Stimulated activated CD4-positive, alpha-beta T cell treated with anti-CD3 and anti-CD28 coated beads, Interleukin-2, amount 100 ng/mL, for 24 hours (primary cell): ENCODE measurements around the gene CAMKMT.
"Not testable (repeated sequence)": the region's sequence is repeated elsewhere in the genome, so short reads cannot be mapped to it uniquely, and the experiment has no call there.

ENCODE experiments used
- DNase-seq, 2 donors: peaks; one replicate each; pipeline ENCODE4 v3.0.0-alpha.2; 2020

CAMKMT gene

DNA sequence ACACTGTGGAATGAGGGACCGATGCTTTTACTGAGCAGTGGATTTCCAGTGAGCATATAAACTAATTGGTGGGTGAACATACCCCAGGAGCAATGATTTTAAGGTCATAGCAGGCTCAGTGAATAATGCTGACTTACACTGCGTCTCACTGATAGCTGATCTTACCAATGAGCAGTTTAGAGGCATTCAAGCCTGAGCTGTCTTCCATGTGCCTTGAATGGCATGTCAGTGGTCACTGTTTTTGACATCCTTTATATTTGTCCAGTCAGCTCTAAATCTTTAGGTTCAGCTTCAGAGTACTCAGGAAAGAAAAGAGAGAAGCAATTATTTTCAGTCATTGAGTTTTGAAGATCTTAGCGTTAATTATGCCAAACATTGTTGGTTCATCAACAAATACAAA lies 88.3 kb downstream of the CAMKMT start:
- no peak for DNase-seq

DNA sequence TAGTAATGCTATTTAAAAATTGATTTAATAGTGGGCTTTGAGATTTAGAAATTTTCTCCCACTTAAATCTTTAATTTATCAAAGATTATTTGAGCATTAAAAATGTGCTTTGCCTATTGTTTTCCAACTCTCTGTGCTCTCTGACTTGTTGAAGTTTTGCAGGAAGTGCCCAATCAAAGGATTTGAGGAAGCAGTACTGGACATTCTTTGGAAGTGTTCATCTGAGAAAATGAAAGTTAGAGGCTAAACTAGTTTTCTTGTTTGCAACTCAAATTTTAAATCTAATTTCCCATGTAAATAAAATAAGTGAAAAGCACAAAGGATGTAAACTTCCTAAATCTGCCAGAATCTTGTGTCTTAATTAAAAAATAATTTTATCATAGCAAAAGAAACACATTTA lies 89.1 kb downstream of the CAMKMT start:
- DNase-seq = no peak

DNA sequence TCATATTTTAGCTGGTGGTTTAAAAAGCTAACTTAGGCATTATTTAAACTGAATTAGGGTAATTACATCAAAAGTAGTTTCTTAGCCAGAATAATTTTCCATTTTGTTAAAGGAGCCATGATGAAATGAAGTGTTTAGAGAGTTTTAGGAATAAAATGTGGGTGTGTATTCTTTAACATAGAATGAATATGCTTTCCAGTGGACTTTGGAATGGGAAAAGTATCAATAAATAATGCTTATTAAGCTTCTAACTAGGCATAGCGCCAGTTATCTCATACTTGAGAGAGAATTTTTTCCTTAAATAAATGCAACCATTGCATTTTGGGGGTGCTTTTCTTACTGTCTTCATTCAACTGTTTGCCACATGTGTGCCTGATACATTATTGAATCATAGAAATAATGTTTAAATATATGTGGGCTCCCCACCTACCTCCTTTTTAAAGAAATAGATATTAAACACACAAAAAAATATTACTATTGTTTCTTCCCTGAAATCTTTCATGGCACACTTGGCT lies 90.4 kb downstream of the CAMKMT start:
- DNase-seq = no peak

DNA sequence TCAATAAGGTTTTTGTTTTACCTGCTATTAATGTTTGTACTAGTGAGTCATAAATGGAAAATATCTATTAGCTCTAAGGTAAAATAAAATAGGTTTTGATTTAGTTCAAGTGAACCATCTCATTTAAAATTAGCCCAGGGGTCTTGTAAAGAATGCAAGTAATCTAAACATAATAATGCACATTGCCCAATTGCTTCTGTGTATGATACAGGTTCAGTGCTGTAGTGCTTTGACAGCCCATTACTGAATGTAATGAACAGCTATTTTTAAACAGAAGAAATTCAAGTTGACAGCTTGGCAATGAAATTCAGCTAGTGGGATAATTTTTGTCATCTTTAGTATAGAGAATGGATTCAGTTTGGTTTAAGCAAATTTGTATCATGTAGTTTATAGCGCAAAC lies 91.5 kb downstream of the CAMKMT start:
- DNase-seq = no peak

DNA sequence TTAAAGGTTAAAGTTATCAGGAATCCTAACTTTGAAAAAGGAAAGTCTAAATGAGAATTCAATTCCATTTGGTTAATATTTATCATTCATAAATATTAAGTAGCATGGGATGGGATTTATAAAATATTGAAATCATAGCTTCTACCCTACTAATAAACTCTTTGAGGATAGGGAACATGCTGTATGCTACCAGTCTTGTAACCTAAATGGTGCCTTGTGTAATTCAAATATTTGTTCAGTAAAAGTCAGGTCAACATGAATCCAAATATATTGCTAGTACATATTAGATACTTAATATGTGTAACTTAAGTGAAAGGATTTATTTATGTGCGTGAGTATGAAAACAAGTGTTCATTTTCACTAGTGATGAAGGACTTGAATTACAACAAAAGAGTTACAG lies 94.1 kb downstream of the CAMKMT start:
- DNase-seq = no peak

DNA sequence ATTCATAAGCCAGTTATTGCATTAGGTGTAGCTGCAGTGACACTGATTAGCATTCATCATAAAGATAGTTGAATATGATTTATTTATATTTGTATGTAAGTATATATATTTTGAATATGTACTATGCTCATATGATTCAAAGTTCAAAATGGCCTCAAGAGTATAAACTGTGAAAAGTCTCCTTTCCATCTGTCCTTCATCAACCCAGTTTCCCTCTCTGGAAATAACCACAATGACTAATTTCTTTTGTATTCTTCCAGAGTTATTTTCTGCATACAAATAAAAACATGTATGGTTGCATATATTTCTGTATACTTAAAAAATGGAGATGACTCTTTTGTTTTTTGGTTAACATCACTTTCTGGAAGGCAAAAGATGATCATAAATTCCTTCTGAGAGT lies 95.2 kb downstream of the CAMKMT start:
- DNase-seq = no peak

DNA sequence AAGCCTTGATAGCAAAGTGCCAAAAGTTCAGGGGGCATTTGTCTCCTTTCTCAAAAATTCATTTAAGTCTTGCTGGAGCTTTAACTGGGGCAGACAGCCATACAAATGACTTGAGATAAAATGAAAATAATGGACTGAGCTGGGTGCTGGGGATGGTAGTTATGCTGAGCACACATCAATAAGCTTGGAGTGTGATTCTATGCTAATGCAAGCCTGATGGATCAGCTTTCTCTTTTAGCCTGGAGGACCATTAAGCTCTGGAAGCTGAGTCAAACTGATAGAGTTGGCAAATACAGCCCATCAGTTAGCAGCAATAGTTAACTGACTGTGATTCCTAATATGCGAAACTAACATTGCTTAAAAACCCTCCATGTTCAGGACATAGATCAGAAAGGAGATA lies 98.0 kb downstream of the CAMKMT start:
- no peak for DNase-seq

DNA sequence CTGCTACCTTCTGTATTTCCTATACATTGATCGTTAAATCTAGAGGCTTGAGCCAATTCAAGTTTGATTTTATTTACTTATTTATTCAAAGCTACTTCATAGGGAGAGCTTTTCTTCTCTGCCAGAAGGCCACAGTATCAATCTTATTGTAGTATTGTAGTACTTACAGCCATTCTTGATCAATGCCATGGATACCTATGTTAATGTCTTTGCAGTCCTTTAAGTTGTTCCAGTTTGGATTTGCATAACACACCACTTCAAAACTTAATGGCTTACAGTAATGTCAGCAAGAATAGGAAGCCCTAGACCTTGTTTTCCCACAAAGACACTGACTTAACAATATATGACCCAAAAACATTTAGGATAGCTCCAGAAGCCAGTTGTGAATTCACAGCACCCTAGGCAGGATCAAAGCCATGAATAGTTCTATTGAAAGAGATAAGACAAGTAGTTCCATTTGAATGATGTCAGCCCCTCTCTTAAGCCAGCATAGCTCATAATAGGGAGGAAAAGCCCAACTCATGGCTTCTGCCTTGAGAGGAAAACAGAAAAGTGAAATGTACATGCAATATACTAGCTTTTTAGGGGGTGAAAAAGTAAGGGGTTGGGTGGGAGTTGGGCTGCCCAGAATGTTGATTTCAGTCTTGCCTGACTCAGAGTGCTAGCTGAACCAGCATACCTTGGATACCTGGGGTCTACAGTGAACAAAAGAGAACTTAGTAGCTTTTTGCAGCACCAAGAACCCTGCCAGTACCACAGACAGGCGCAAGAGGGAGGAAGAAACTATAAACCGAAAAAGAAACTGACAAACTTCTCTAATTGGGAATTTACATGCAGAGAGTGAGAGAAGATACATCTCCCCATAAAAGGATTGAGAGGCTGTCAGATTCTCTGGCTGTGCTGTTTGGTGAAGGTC lies 101.4 kb downstream of the CAMKMT start:
- no peak for DNase-seq

DNA sequence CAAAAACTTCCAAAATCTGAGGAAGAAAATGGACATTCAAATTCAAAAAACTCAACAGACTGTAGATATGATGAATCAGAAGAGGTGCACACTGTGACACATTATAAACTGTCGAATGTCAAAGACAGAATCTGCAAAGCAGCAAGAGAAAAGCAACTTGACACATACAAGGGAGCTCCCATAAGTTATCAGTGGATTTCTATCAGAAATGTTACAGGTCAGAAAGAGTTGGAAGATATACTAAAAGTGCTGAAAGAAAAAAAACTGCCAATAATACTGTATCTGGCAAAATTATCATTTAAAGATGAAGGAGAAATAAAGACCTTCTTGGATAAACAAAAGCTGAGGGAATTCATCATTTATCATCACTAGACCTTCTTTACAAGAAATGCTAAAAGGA lies 102.7 kb downstream of the CAMKMT start:
- DNase-seq = no peak

DNA sequence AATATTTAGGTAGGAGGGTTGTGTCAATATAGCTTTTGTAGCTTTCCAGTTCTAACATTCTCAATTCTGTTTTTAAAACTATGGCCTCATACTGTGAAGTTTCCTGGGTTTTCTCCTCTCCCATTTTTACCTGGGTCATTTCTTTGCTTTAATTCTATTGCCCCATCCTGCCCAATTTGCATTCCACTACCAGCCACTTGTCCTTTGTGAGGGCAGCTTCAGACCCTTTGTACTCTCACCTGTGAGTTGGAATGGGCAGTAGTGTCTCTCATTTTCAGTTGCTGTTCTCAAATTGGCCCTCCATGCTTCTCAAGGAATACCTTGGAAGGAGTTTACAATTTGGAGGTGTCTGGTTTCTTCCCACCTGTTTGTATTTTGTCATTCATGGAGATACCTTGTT lies 108.4 kb downstream of the CAMKMT start:
- DNase-seq = no peak

DNA sequence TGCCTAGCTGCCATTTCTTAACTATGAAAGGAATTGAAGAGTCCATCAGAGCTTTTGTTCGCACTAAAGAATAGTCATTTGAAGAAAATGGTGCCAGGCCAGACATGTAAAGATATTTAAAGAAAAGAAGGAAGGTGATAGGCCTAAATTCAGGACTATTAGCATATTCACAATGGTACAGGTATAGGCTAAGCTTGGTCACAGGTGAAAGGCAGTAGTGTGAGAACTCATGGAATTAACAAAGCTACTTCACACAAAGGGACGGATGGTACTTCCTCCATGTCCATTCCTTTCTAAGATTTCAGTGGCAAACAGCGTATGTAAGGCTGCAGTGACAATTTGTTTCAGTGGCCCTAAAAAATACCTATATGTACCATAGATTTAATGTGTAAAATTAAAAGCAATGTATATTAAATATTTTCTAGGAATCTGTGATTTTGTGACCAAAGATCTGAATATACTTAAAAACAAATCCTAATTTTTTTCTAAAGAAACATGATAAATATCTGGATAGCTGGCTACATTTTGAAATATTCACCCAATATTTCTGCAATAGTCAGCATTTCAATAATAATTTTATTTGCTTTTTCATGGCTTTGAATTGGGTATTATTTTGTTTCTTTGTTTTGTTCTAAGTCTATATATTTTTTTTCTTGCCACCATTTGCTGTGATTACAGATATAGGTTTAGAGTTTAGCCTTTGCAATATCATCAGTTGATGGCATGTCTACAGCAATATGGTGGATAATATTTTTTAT lies 116.1 kb downstream of the CAMKMT start:
- DNase-seq = no peak

DNA sequence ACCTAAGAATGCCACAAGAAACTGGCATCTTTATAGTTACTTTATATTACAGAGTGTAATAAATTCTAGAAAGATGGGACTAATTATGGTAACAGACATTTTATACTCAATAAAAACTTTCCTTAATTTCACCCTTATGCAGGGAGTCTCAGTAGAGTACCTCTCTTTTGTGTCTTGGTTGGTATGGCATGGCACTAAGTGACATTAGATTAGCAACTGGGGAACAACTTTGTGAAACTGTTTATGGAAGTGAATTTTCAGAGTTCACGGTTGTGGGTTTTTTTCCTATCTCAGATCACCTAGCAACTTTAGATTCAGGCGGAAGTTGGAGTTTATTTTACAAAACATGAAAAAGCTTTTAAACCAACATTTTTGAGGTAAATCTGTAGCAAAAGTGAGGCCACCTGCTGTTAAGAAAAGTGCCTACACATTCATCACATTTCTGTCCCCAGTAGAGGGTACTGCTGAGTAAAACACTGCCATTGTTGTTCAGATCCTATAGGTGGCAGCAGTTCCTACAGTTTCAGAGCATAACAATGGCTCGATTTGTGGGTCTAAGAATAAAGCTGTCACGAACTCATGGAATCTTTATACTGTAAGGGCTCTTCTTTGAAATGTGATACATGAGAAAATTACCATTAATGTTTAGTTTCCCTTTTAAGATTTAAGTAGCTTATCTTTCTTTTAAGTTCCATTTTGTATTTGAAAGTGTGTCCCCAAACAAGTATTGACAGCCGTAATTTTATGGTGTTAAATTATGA lies 117.6 kb downstream of the CAMKMT start:
- peak; percentile 2 to 30 for DNase-seq

DNA sequence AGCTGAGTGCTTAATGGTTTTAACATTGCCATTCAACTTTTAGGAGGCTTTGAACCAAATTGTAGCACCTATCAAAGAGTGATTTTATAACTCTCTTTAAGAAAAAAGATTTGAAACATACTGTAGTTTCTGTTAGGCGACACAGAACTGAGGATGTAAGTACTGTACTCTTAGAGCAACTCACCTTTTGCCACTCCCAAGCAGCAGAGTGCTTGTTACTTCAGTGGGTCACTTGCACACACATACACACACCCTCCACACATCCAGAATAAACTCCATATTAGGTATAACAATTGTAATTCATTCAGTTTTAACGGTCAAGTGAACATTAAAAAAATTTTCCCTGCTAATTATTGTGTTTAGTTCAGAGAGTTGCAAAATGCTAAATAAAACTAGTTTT lies 118.3 kb downstream of the CAMKMT start:
- no peak for DNase-seq

DNA sequence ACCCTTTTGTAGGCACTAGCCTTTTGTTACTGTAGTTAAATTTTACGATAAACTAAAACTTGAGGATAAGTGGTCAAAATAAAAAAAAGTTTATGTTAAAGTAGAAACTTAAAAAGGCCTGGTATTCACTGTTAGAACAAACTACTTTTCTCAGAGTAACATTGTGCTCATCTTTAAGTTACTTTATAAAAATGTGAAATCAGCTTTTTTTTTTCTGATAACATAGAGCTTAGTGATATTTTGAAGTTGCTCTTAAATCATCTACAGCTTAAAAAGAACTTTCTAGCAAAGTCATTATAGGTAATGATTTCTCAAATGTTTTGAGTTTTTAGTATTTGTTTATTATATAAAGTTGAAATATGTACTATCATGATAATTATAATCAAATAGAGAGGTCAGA lies 125.3 kb downstream of the CAMKMT start:
- no peak for DNase-seq

DNA sequence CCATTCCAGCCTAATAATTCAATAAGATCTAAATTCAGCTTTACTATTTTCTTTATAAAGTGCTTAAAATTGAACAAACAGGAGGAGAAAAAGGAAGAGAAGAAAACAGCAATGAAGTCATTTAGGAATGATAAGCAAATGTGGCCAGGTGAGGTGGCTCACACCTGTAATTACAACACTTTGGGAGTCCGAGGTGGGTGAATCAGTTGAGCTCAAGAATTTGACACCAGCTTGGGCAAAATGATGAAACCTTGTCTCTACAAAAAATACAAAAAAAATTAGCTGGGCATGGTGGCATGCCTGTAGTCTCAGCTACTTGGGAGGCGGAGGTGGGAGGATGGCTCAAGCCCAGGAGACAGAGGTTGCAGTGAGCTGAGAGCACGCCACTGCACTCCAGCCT lies 129.0 kb downstream of the CAMKMT start:
- no peak for DNase-seq

DNA sequence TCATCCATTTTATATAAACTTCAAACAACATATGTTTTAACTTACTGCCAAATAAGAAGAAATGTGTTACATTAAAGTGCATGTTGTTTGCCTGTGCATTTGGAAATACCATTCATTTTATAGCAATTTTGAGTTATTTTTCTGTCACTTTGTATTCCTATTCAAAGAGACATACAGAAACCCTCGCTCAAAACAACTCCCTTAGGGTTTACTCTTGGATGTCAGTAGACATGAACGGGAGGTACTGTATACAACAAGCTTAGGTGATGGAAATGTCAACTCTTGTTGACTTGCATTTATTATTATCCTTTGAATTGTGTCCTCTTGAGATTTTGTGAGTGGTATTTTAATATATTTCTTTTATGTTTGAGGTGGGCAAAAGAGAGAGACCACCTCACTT lies 132.3 kb downstream of the CAMKMT start:
- DNase-seq = no peak

DNA sequence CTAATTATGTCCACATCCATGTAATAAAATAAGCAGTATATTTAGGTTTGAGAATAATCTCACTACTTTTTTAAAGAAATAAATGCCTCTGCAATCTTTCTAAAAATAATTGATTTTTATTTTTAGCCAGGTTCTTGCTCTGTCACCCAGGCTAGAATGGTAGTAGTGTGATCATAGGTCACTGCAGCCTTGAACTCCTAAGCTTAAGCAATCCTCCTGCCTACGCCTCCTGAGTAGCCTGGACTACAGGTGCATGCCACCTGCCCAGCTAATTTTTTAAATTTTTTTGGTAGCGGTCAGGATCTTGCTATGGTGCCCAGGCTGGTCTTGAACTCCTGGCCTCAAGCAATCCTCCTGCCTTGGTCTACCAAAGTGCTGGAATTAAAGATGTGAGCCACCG lies 133.3 kb downstream of the CAMKMT start:
- DNase-seq = no peak

DNA sequence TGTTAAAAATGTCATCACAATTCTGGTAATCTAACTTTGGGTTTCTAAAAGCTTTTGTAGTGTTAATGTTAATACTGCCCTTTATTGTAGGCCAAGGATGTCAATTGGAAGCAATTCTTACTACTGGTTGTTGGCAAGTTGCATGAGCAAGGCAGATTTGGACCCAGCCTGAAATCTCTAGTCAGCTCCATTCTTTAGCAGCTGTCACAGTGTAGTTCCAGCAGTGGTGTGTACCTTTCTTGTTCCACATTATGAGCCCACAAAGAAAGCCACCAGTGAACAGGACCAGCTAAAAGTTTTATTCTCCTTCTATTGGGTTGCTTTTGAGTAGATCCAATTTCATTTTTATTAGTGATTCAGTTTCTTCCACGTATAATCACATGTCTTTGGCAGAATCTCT lies 133.8 kb downstream of the CAMKMT start:
- DNase-seq = no peak

DNA sequence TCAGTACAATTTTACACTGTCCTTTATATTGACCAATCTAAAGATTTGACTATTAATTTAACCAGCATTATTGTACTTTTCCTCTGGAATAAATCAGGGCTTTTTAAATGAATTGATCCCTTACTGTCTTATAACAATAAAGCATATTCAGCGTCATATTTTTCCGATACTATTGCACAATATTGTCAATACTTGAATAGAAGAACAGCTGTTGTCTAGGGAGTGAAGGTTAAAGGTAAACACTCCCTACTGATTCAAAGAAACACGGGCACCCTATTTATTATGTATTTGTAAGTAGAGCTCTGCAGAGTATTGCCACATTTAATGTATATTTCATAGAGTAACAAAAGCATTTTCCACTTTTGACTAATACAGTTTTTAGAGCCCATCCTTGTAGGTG lies 134.4 kb downstream of the CAMKMT start:
- no peak for DNase-seq

DNA sequence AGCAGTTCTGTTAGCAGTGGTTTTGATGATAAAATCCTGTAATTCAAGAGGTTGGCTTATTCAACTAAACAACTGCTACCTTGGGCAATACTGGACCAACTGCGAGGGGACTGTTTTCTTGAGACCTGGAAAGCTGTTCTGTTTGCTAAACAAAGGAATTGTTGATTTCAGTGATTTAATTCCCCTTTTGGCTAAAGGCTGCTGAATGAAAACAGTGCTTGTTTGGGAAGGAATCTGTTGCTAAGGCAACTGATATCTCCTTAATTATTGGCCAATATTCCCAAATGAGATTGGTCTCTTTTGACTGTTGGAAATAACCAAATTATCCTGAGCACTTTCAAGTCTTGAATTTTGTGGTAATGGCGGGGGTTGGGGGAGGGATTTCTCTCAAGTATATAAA lies 136.8 kb downstream of the CAMKMT start:
- DNase-seq = no peak

DNA sequence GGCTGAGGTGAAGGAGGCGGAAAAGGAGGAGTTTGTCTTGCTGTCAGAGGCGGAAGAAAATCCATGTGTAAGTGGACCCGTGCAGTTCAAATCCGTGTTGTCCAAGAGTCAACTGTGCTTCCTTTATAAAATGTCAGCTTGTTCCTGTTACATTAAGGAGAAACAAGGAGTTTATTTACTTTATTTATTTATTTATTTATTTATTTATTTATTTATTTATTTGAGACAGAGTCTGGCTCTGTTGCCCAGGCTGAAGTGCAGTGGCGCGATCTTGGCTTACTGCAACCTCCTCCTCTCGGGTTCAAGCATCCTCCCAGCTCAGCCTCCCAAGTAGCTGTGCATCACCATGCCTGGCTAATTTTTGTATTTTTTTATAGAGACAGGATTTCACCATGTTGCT lies 143.9 kb downstream of the CAMKMT start:
- not testable (repeated sequence) for DNase-seq

DNA sequence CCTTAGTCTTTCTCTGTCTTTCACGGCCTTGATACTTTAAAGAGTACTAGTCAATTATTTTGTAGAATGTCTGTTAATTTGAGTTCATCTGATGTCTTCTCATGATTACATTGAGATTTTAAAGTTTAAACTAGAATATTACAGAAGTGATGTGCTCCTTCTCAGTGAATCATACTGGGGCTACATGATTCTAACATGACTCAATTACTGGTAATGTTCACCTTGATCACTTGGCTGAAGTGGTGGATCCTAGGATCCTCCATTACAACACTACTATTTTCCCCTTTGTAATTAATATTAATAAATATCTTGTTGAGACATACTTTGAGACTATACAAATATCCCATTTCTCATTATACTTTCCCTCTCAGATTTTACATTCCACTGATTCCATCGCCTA lies 148.5 kb downstream of the CAMKMT start:
- no peak for DNase-seq

DNA sequence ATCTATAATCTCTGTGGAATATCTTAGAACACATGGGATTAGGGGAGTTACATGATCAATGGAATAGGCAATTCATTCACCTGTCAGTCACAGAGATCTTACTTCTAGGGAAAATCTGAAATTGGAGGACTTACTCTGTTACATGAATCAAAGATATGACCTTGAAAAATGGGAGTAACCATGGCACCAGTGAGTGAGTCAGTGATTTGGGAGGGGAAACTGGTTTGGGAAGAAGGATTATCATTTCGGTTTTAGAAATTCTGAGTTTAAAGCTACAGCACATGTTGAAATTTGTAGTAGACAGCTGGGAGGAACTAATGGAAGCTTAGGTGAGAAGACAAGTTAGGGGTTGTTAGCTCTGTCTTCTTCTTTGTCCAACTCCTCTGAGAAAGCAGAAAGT lies 153.7 kb downstream of the CAMKMT start:
- no peak for DNase-seq
